Endometrium (tissue), 2 donors: ENCODE measurements around the gene SEPTIN2.
"Not testable (repeated sequence)": the region's sequence is repeated elsewhere in the genome, so short reads cannot be mapped to it uniquely, and the experiment has no call there.

Experiments
- FAIRE-seq: peaks from 2 replicates; lab custom pipeline; 2012; peaks lifted over from hg19 to GRCh38; lab: Jason Lieb, UNC
- donor health status: control.
- donor health status: control.

SEPTIN2 gene

GRCh38 chr2:241386519-241386918 lies 70.8 kb downstream of the SEPTIN2 start:
- FAIRE-seq = no peak

GRCh38 chr2:241389697-241390096 lies 74.0 kb downstream of the SEPTIN2 start:
- FAIRE-seq = no peak

- no peak for FAIRE-seq
Observed at GRCh38 chr2:241390301-241391206, 74.8 kb downstream of the SEPTIN2 start.

GRCh38 chr2:241391892-241392665 lies 76.4 kb downstream of the SEPTIN2 start:
- no peak for FAIRE-seq

GRCh38 chr2:241392753-241393152 lies 77.0 kb downstream of the SEPTIN2 start:
- not testable (repeated sequence) for FAIRE-seq

- FAIRE-seq = no peak
Observed at GRCh38 chr2:241393524-241394196, 77.9 kb downstream of the SEPTIN2 start.

- not testable (repeated sequence) for FAIRE-seq
Observed at GRCh38 chr2:241396809-241397208, 81.1 kb downstream of the SEPTIN2 start.

GRCh38 chr2:241399941-241400922 lies 84.5 kb downstream of the SEPTIN2 start:
- FAIRE-seq = no peak
